HG03280 (cell line): Measurements from ENCODE around the gene FUOM.
"Not testable (repeated sequence)": the region's sequence is repeated elsewhere in the genome, so short reads cannot be mapped to it uniquely, and the experiment has no call there.

Experiments
- ATAC-seq: cut with Tn5 transposase; IDR thresholded peaks from one replicate; pipeline ENCODE4 v1.9.1; 2021; ENCODE audit warnings: mild to moderate bottlenecking, moderate library complexity; ENCODE audit not compliant: unreplicated experiment

FUOM gene

GRCh38 chr10:133335246-133336117 is 22.3 kb downstream of the FUOM start:
- ATAC-seq: peak; percentile 41

- peak; percentile 28 for ATAC-seq
Observed at GRCh38 chr10:133334503-133335245, 23.1 kb downstream of the FUOM start.

DNA sequence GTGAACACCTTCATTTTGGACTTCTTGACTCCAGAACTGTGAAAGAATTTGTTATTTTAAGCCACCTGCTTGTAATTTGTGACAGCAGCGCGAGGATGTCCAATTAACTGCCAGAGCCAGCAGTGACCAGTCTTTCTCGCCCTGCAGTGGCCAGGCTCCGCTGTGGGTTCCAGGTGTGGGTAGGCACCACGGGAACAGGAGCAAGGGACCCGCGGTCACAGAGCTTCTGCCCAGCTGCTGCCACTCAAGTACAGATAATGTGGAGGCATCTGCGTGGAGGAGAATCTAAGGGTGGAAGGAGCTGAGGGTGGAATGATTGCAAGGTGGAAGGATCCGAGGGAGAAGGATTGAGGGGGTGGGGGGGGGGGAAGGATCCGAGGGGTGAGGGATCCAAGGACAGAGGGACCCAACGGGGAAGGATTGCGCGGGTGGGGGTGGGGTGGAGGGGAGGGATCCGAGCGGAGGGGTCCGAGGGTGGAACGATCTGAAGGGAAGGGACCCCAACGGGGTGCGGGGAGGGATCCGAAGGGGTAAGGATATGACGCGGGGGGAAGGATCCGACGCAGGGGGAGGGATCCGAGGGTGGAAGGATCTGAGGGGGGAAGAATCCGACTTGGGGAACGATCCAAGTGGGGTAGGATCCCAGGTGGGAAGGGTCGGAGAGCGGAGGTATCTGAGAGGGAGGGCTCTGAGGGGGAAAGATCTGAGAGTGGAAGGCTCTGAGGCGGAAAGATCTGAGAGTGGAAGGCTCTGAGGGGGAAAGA is 24.7 kb downstream of the FUOM start:
- ATAC-seq: no peak

DNA sequence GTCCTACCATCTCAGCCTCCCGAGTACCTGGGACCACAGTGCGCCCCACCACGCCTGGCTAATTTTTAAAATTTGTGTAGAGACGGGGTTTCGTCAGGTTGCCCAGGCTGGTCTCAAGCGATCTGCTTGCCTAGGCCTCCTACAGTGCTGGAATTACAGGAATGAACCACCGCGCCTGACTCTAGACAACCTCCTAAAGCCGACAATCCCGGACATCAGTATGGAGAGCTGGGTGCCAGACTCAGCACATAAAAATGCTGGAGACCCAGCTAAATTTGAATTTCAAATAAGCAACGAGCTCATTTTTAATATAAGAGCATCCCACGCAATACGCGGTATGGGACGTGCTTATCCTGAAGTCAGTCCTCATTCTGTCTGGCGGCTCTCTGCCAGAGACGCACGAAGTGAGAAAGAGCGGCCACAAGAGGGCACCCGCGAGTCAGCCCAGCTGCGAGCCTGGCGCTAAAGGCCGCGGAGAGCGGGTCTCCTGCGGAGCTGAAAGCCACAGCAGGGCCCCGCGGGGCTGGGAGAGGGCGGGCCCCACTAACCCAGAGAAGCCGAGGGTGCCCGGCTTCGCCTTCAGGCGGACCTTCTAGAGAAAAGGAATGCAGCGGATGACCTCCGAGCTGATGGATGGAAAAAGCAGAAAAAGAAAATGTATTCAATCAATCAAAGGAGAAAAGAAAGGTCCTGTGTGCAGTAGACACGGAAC is 28.2 kb downstream of the FUOM start:
- peak; percentile 86 for ATAC-seq

GRCh38 chr10:133328358-133329343 is 29.2 kb downstream of the FUOM start:
- no peak for ATAC-seq

DNA sequence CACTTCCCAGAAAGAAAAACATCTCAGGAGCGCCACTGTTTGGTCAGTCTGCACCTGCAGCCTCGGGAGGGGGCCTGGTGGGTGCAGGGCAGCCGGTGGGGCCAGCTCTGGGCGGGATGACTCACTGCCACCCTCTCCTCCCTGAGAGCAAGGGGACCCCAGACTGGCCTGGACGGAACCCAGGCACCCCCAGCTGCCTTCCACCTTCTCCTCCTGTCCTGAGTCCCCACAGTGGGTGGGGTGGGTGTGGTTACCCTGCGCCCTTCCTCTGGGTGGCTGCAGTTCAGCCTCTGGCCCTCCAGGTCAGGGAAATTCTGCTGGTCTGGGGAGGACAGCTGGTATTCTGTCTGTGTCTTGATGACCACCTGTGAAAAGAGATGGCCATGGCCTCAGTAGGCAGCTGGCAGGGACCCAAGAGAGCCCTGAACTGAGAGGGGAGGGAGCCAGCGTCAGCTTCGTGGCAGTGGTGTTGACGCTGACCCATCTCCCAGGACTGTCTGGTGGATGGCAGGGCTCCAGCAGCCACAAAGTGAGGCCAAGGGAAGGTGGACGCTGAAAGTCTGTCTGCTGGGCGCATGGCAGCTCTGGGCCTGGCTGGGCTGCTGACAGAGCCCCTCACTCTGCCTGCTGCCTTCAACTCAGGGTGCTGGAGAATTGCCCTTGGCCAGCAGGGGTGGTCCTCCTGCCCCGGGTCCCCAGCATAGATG is 30.0 kb downstream of the FUOM start:
- ATAC-seq: no peak

DNA sequence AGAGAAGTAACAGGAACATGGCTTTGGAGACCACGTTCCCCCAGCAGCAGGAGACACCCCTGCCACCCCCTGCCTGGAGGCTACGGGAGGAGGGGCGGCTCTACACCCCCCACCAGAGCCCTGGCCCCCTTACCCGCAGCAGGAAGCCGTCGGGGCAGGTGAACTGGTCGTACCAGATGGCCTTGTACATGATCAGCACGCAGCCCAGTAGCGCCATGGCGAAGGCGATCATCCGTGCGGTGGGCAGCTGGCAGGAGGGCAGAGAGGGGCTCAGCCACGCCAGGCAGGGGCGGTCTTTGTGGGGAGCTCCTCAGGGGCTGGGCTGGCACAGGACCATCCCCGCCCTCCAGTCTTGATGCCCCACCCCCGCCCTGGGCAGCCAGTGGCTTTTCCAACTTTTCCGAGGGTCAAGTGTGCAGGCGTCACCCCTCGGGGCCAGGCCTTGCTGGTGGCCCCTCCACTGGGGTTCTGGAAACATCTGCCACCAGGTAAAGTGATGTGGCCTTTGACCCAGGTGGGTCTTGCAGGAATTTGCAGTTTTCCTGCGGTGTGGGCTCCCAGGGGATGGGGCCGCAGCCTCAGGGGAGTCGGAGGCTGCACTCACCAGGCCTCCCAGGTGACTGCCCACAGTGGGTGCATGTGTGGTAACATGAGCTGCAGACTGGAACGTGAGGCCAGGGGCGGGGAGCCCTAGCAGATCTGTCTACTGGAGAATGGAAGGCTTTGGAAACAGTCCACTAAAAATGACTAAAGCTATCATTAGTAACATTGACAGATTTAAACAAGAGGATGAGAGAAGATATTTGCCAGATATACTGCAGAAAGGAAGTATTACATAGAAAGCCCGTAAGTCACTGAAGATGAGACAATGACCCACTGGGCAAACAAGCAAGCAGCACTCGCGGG is 30.8 kb downstream of the FUOM start:
- ATAC-seq: no peak

DNA sequence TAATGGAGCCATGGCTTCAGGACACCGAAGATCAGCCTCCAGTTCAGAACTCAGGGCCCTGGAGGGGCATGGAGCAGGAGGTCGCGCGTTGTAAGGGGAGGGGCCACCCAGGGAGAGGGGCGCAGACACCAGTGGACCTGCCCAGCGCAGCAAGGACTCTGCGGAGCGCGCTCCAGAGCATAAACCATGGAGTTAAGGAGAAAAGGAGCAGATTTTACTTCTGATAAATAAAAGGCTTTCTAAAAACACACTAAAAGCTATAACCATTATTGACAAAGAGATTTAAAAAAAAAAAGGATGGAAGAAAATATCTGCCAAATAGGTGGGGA is 31.6 kb downstream of the FUOM start:
- ATAC-seq: no peak

- ATAC-seq: no peak
Observed at GRCh38 chr10:133325440-133326222, 32.2 kb downstream of the FUOM start.

GRCh38 chr10:133324857-133325260 is 33.0 kb downstream of the FUOM start:
- ATAC-seq: no peak

GRCh38 chr10:133324198-133324792 is 33.5 kb downstream of the FUOM start:
- peak; percentile 53 for ATAC-seq

DNA sequence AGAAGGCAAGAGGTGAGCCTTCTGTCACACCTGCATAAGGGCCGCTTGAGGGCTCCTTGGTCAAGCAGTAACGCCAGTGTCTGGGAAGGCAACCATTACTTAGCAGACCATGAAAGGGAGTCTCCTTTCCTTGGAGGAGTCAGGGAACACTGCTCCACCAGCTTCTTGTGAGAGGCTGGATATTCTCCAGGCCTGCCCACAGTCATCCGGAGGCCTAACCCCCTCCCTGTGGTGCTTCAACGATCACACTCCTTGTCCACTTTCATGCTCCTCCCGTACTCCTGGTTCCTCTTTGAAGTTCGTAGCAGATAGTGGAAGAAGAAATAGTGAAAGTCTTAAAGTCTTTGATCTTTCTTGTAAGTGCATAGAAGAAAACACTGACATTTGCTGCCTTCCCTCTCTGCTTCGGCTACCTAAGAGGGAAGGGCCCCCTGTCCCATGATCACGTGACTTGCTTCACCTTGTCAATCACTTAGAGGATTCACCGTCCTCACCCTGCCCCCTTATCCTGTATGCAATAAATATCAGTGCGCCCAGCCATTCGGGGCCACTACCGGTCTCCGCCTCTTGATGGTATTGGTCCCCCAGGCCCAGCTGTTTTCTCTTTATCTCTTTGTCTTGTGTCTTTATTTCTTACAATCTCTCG is 35.6 kb downstream of the FUOM start:
- not testable (repeated sequence) for ATAC-seq

GRCh38 chr10:133320852-133321422 is 36.9 kb downstream of the FUOM start:
- ATAC-seq: not testable (repeated sequence)

DNA sequence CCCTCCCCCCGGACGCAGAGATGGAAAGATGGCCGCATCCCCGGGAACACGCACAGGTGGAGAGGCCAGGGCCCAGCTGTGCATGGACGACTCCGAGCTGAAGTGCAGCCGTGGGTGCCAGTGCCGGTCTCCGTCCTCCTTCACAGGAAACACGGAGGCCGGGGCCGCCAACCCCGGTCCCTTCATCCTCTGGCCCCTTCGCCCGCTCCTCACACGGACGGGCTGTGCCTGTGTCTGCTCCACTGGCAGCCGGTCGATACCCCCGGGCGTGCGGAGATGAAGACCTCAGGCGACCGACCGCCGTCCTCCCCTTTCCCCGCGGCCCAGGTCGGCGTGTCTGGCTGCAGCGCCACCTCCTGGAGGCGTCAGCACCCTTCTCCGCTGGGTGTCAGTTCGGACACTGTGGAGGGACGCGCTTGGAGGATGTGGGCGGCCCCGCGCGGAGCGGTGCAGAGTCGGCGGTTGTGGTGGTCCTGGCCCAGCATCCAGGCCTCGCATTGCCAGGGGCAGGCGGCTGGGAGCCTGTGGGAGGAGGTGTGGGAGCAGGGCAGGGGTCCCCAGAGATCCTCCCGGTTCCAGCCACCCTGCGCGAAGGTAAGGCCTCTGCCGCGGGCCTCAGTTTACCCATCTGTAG is 39.2 kb downstream of the FUOM start:
- peak; percentile 80 for ATAC-seq

GRCh38 chr10:133316732-133317131 is 41.1 kb downstream of the FUOM start:
- no peak for ATAC-seq

DNA sequence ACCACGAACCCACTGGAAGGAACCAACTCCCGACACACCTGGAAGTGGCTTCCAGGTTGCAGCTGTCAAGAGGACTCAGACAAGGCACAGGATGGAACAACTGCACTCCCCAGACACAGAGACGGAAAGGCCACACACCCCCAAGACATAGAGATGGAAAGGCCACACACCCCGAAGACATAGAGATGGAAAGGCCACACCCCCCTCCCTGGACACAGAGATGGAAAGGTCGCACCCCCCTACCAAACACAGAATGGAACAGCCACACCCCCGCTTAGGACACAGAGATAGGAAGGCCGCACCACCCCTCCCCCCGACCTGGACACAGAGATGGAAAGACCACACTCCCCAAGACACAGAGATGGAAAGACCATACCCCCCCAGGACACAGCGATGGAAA is 41.6 kb downstream of the FUOM start:
- no peak for ATAC-seq
